Left kidney (tissue), 2 donors: ENCODE data around the gene PCBP4. TPM values are rescaled to one million over a fixed set of nuclear protein-coding genes. Genes with fewer than 3 reads are reported as not detected.
"Not testable (repeated sequence)": the region's sequence is repeated elsewhere in the genome, so short reads cannot be mapped to it uniquely, and the experiment has no call there.

Source experiments
- DNase-seq: peaks from one replicate; pipeline ENCODE4 v3.0.0-alpha.2; 2013
- polyA plus RNA-seq: library from polyadenylated mRNA; unstranded; fragments of 120-200 nt; gene quantifications from one replicate; pipeline ENCODE4 v1.2.1, GENCODE V29; 2013; ENCODE audit not compliant: insufficient read length

Gene PCBP4
- polyA plus RNA-seq, 1 donor = 60.2 TPM

- DNase-seq = no peak
These were observed 25.8 kb downstream of the PCBP4 start for GRCh38 chr3:51941463-51941797.

GRCh38 chr3:51940648-51941462 is 26.4 kb downstream of the PCBP4 start:
- DNase-seq = no peak

- no peak for DNase-seq
These were observed 28.4 kb downstream of the PCBP4 start for GRCh38 chr3:51938780-51939425.

GRCh38 chr3:51937611-51938450 is 29.4 kb downstream of the PCBP4 start:
- no peak for DNase-seq

GRCh38 chr3:51937014-51937413 is 30.2 kb downstream of the PCBP4 start:
- DNase-seq = no peak

GRCh38 chr3:51935886-51936755 is 31.1 kb downstream of the PCBP4 start:
- no peak for DNase-seq

- DNase-seq = no peak
These were observed 32.0 kb downstream of the PCBP4 start for GRCh38 chr3:51934991-51935885.

GRCh38 chr3:51934139-51934850 is 33.0 kb downstream of the PCBP4 start:
- no peak for DNase-seq

GRCh38 chr3:51933471-51934138 is 33.6 kb downstream of the PCBP4 start:
- no peak for DNase-seq

GRCh38 chr3:51932471-51933370 is 34.5 kb downstream of the PCBP4 start:
- DNase-seq = no peak

- DNase-seq = no peak
These were observed 35.5 kb downstream of the PCBP4 start for GRCh38 chr3:51931756-51932155.

GRCh38 chr3:51930439-51930838 is 36.8 kb downstream of the PCBP4 start:
- DNase-seq = no peak

- DNase-seq = no peak
These were observed 37.7 kb downstream of the PCBP4 start for GRCh38 chr3:51929420-51930003.

- DNase-seq = not testable (repeated sequence)
These were observed 38.3 kb downstream of the PCBP4 start for GRCh38 chr3:51928981-51929380.

GRCh38 chr3:51928438-51928837 is 38.8 kb downstream of the PCBP4 start:
- no peak for DNase-seq

GRCh38 chr3:51927061-51927977 is 39.9 kb downstream of the PCBP4 start:
- DNase-seq = no peak

GRCh38 chr3:51921081-51921578 is 46.1 kb downstream of the PCBP4 start:
- no peak for DNase-seq
